ENCODE measurements around the gene IFT20. TPM values are rescaled to one million over a fixed set of nuclear protein-coding genes. Genes with fewer than 3 reads are reported as not detected.

IFT20 gene
- total and polyA plus RNA-seq, 10 of the 15 experiments (the other 5 are each of a cell fraction or from before 2014, with no cell fraction given): 9.4 to 38.2 (median 19.1) TPM

DNA sequence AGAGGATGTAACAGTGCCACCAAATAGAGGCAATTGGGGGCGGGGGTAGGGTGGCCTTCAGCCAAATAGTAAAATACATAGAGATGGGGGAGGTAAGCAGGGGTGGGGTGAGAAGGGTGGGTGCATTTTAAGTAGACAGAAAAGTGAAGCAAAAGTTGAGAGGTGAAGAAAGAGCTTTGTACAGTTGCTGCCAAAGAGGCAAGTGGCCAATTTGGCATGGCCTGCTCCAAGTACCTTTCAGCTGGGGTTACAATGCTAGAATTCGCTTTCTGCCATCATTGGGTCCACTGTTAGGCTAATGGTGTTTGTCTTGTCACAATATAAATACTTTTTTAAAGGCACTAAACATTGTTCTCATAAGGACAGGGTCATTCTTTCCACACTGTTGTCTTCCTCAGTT, 21.4 kb downstream of the IFT20 start (continued):
- TF ChIP-seq, protein P1, sequence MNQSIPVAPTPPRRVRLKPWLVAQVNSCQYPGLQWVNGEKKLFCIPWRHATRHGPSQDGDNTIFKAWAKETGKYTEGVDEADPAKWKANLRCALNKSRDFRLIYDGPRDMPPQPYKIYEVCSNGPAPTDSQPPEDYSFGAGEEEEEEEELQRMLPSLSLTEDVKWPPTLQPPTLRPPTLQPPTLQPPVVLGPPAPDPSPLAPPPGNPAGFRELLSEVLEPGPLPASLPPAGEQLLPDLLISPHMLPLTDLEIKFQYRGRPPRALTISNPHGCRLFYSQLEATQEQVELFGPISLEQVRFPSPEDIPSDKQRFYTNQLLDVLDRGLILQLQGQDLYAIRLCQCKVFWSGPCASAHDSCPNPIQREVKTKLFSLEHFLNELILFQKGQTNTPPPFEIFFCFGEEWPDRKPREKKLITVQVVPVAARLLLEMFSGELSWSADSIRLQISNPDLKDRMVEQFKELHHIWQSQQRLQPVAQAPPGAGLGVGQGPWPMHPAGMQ (IDR thresholded peaks at IDR 0.05; ENCODE audit: borderline replicate concordance): no peak

DNA sequence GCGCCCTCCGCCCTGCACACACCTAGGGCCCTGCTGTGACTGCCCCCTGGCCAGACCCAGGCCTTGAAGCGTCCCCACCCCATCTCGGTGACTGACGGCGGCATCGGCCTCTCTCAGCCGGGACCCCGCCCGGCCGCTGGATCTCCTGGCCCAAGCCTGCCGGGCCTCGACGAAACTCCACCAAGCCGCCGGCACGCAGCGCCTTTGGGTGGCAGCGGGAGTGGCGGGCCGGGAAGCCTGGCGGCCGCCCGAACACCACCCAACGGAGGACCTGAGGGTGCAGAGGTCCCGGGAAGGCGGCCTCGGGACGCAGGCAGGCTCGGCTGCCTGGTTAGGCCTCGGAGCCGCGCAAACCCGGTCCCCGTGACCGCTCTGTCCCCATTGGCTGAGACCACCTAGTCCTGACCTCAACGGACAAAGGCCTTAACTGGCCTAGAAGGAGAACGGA, 28.3 kb downstream of the IFT20 start:
- no peaks in the 10 kb centered on the region for H3K79me2 ChIP-seq (ENCODE audit: control insufficient read depth, insufficient read depth, low read length)
- intact Hi-C loops (cut with micrococcal nuclease; ENCODE audit: unreplicated experiment): no loop called here
- 71% methylated on average over 29 of the region's 38 CpGs for WGBS (ENCODE audit: insufficient coverage, insufficient replicate concordance, low lambda C conversion rate, missing lambda C conversion rate)
- H3K4me3 ChIP-seq: no peak overlapping the region
- in situ Hi-C loops (cut with MboI): no loop called here
- ATAC-seq: no peak
- H3K9me3 ChIP-seq (replicated peaks; ENCODE audit: control insufficient read depth, insufficient read depth, low read length): no peaks in the 10 kb centered on the region
- ChIA-PET POLR2A (no interaction called here), SMC1A (ENCODE audit: uncharacterized antibody, unreplicated experiment) (no interaction called here), RAD21 (ENCODE audit: unreplicated experiment) (no interaction called here), CTCF (no interaction called here)
- H4K20me1 ChIP-seq (ENCODE audit: control insufficient read depth, insufficient read depth): no peaks in the 10 kb centered on the region
- H3K4me1 ChIP-seq (ENCODE audit: control insufficient read depth, insufficient read depth, low read length): no peaks in the 10 kb centered on the region
- H3K9ac ChIP-seq (ENCODE audit: control insufficient read depth, insufficient read depth, low read length): no peak overlapping the region
- no peak for DNase-seq (ENCODE audit: low read depth, low spot score)
- H3K27ac ChIP-seq (ENCODE audit: control insufficient read depth, insufficient read depth): no peak overlapping the region
- FAIRE-seq: no peak
- H3K27me3 ChIP-seq (replicated peaks in 1 of 2; ENCODE audit: control insufficient read depth in 2 of 2, insufficient read depth in 2 of 2, low read length in 1 of 2): 0 out of 4 replicates have a peak, but pooled peaks cover 0 to 2% of the 10 kb centered on the region in 2 experiments
- no TSS peak for BruUV-seq (replicated peaks)
- no peak overlapping the region for H3K4me2 ChIP-seq (ENCODE audit: control insufficient read depth, insufficient read depth)
- H3K36me3 ChIP-seq (ENCODE audit: control insufficient read depth in 2 of 2, insufficient read depth in 2 of 2, low read length in 1 of 2): no peaks in the 10 kb centered on the region
- no peak overlapping the region for H2AFZ ChIP-seq (ENCODE audit: control insufficient read depth, low read depth, low read length)
- TF ChIP-seq ATF7 (IDR thresholded peaks at IDR 0.05; ENCODE audit: low read depth) (no peak), CBX3 (IDR thresholded peaks at IDR 0.05; ENCODE audit: borderline replicate concordance, low read depth) (no peak), SUZ12 (IDR thresholded peaks at IDR 0.05; ENCODE audit: unreplicated experiment) (no peak), RFX5 (IDR thresholded peaks at IDR 0.05; ENCODE audit: low read depth, low read length) (no peak), MTA3 (IDR thresholded peaks at IDR 0.05; ENCODE audit: borderline replicate concordance, low read length) (no peak), PML (IDR thresholded peaks at IDR 0.05; ENCODE audit: low read length) (no peak), KDM1A (IDR thresholded peaks at IDR 0.05; ENCODE audit: borderline replicate concordance) (no peak), HCFC1 (IDR thresholded peaks at IDR 0.05; ENCODE audit: low read length) (no peak), NFYA (IDR thresholded peaks at IDR 0.05; ENCODE audit: borderline replicate concordance, low read depth, low read length) (no peak)
- TF ChIP-seq, protein P2, sequence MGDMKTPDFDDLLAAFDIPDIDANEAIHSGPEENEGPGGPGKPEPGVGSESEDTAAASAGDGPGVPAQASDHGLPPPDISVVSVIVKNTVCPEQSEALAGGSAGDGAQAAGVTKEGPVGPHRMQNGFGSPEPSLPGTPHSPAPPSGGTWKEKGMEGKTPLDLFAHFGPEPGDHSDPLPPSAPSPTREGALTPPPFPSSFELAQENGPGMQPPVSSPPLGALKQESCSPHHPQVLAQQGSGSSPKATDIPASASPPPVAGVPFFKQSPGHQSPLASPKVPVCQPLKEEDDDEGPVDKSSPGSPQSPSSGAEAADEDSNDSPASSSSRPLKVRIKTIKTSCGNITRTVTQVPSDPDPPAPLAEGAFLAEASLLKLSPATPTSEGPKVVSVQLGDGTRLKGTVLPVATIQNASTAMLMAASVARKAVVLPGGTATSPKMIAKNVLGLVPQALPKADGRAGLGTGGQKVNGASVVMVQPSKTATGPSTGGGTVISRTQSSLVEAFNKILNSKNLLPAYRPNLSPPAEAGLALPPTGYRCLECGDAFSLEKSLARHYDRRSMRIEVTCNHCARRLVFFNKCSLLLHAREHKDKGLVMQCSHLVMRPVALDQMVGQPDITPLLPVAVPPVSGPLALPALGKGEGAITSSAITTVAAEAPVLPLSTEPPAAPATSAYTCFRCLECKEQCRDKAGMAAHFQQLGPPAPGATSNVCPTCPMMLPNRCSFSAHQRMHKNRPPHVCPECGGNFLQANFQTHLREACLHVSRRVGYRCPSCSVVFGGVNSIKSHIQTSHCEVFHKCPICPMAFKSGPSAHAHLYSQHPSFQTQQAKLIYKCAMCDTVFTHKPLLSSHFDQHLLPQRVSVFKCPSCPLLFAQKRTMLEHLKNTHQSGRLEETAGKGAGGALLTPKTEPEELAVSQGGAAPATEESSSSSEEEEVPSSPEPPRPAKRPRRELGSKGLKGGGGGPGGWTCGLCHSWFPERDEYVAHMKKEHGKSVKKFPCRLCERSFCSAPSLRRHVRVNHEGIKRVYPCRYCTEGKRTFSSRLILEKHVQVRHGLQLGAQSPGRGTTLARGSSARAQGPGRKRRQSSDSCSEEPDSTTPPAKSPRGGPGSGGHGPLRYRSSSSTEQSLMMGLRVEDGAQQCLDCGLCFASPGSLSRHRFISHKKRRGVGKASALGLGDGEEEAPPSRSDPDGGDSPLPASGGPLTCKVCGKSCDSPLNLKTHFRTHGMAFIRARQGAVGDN (IDR thresholded peaks at IDR 0.05): no peak
- TF ChIP-seq, protein P3, sequence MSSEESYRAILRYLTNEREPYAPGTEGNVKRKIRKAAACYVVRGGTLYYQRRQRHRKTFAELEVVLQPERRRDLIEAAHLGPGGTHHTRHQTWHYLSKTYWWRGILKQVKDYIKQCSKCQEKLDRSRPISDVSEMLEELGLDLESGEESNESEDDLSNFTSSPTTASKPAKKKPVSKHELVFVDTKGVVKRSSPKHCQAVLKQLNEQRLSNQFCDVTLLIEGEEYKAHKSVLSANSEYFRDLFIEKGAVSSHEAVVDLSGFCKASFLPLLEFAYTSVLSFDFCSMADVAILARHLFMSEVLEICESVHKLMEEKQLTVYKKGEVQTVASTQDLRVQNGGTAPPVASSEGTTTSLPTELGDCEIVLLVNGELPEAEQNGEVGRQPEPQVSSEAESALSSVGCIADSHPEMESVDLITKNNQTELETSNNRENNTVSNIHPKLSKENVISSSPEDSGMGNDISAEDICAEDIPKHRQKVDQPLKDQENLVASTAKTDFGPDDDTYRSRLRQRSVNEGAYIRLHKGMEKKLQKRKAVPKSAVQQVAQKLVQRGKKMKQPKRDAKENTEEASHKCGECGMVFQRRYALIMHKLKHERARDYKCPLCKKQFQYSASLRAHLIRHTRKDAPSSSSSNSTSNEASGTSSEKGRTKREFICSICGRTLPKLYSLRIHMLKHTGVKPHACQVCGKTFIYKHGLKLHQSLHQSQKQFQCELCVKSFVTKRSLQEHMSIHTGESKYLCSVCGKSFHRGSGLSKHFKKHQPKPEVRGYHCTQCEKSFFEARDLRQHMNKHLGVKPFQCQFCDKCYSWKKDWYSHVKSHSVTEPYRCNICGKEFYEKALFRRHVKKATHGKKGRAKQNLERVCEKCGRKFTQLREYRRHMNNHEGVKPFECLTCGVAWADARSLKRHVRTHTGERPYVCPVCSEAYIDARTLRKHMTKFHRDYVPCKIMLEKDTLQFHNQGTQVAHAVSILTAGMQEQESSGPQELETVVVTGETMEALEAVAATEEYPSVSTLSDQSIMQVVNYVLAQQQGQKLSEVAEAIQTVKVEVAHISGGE (CRISPR knock-in tag; IDR thresholded peaks at IDR 0.05): no peak
